Mesenchymal stem cell (in vitro differentiated cells and primary cell): ENCODE measurements around the gene TPM1.

ENCODE experiments used
- DNase-seq: peaks from one replicate; pipeline ENCODE4 v3.0.0-alpha.2; 2013
- H2AFZ ChIP-seq: one replicate; pipeline ENCODE4 v1.6.1; 2013; ENCODE audit warnings: low read depth, mild to moderate bottlenecking, control low read depth, inconsistent platforms, low read length, moderate library complexity
- H2AK5ac ChIP-seq: 2 replicates; pipeline ENCODE4 v1.6.1; 2013; ENCODE audit warnings: low read length, moderate library complexity, mild to moderate bottlenecking, inconsistent platforms; ENCODE audit not compliant: severe bottlenecking
- H2BK120ac ChIP-seq: one replicate; pipeline ENCODE4 v1.6.1; 2013; ENCODE audit warnings: low read depth, mild to moderate bottlenecking, inconsistent platforms, low read length, moderate library complexity
- H2BK12ac ChIP-seq, 2 experiments: one replicate each; pipeline ENCODE4 v1.6.1; 2013; ENCODE audit warnings: inconsistent platforms in 2 of 2, low read length in 2 of 2, mild to moderate bottlenecking in 2 of 2, moderate library complexity in 2 of 2, control low read depth in 1 of 2
- H2BK15ac ChIP-seq: one replicate; pipeline ENCODE4 v1.6.1; 2013; ENCODE audit warnings: mild to moderate bottlenecking, low read depth, inconsistent platforms; ENCODE audit not compliant: poor library complexity, severe bottlenecking
- H2BK5ac ChIP-seq: 2 replicates; pipeline ENCODE4 v1.6.1; 2013; ENCODE audit warnings: low read depth, mild to moderate bottlenecking, low read length, control low read depth, inconsistent platforms; ENCODE audit not compliant: poor library complexity, severe bottlenecking
- H3K14ac ChIP-seq, 2 experiments: one replicate each; pipeline ENCODE4 v1.6.1; 2013; ENCODE audit warnings: inconsistent platforms in 2 of 2, low read length in 2 of 2, control low read depth in 1 of 2, mild to moderate bottlenecking in 1 of 2, moderate library complexity in 1 of 2
- H3K18ac ChIP-seq, 2 experiments: one replicate each; pipeline ENCODE4 v1.6.1; 2013; ENCODE audit warnings: inconsistent platforms in 2 of 2, low read length in 2 of 2, control low read depth in 1 of 2, low read depth in 1 of 2, mild to moderate bottlenecking in 1 of 2
- H3K23ac ChIP-seq, 2 experiments: one replicate each; pipeline ENCODE4 v1.6.1; 2013; ENCODE audit warnings: inconsistent platforms in 2 of 2, low read length in 2 of 2, mild to moderate bottlenecking in 2 of 2, moderate library complexity in 2 of 2, control low read depth in 1 of 2
- H3K27ac ChIP-seq: 2 replicates; pipeline ENCODE4 v1.5.1; 2013; ENCODE audit warnings: mild to moderate bottlenecking, moderate library complexity, low read length, control low read depth, inconsistent platforms; ENCODE audit not compliant: poor library complexity, severe bottlenecking
- H3K27me3 ChIP-seq, 2 experiments: 2 replicates each; pipeline versions ENCODE4 v1.6.1 to v1.7.0; 2013; ENCODE audit warnings: low read length in 2 of 2, mild to moderate bottlenecking in 2 of 2, moderate library complexity in 2 of 2, control low read depth in 1 of 2, inconsistent platforms in 1 of 2; ENCODE audit not compliant: control insufficient read depth in 1 of 2, insufficient read depth in 1 of 2
- H3K36me3 ChIP-seq, 2 experiments: 2 replicates each; pipeline versions ENCODE4 v1.6.1 to v1.7.0; 2013; ENCODE audit warnings: low read length in 2 of 2, control low read depth in 1 of 2, inconsistent platforms in 1 of 2, low read depth in 1 of 2, mild to moderate bottlenecking in 1 of 2; ENCODE audit not compliant: insufficient read depth in 2 of 2, control insufficient read depth in 1 of 2
- H3K4ac ChIP-seq, 2 experiments: one replicate each; pipeline ENCODE4 v1.6.1; 2013; ENCODE audit warnings: inconsistent platforms in 2 of 2, low read length in 2 of 2, mild to moderate bottlenecking in 2 of 2, moderate library complexity in 2 of 2, control low read depth in 1 of 2, low read depth in 1 of 2
- H3K4me1 ChIP-seq: 2 replicates; pipeline ENCODE4 v1.6.1; 2013; ENCODE audit warnings: low read depth, low read length, control low read depth; ENCODE audit not compliant: control insufficient read depth, insufficient read depth
- H3K4me2 ChIP-seq: 2 replicates; pipeline ENCODE4 v1.6.1; 2013; ENCODE audit warnings: low read length, mild to moderate bottlenecking, inconsistent platforms; ENCODE audit not compliant: poor library complexity, severe bottlenecking
- H3K4me3 ChIP-seq, 2 experiments: 2 replicates each; pipeline versions ENCODE4 v1.5.1 to v1.7.0; 2013; ENCODE audit warnings: low read length in 2 of 2, mild to moderate bottlenecking in 2 of 2, control low read depth in 1 of 2, low read depth in 1 of 2; ENCODE audit not compliant: insufficient read depth in 1 of 2
- H3K79me1 ChIP-seq: replicated peaks from 2 replicates; pipeline ENCODE4 v1.6.1; 2013; ENCODE audit warnings: mild to moderate bottlenecking, control low read depth, low read length, inconsistent platforms; ENCODE audit not compliant: poor library complexity, severe bottlenecking
- H3K9ac ChIP-seq: 2 replicates; pipeline ENCODE4 v1.7.0; 2013; ENCODE audit warnings: mild to moderate bottlenecking, low read length, moderate library complexity
- H3K9me3 ChIP-seq: 2 replicates; pipeline ENCODE4 v1.7.0; 2013; ENCODE audit warnings: mild to moderate bottlenecking, low read length; ENCODE audit not compliant: control insufficient read depth
- H4K8ac ChIP-seq: one replicate; pipeline ENCODE4 v1.6.1; 2013; ENCODE audit warnings: inconsistent platforms, mild to moderate bottlenecking, low read length, moderate library complexity
- H4K91ac ChIP-seq: one replicate; pipeline ENCODE4 v1.6.1; 2013; ENCODE audit warnings: mild to moderate bottlenecking, low read length, inconsistent platforms
- WGBS: methylation state at CpG from one replicate; pipeline ENCODE4 v1.1.7; 2013; ENCODE audit warnings: mixed read lengths; 5-methylcytosine and 5-hydroxymethylcytosine counted together

TPM1 gene

DNA sequence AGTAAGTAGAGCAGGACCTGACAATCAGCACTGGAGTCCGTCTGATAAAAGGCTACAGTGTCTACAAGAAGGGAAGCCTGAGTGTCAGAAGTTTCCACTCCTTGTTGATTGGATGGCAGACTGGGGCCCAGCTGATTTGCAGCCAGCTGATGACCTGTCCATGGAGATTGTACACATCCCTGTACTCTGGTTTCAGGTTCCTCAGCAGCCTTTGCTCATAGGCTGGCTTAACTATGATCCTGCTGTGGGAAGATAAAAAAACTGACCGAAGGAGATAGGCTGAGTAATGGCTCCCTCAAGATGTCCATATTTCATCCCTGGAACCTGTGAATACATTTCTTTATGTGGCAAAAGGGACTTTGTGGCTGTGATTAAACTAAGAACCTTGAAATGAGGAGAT, 67.4 kb downstream of the TPM1 start:
- H2BK15ac ChIP-seq = no peak overlapping the region
- peak overlapping the region; percentile 25 for H2AK5ac ChIP-seq

DNA sequence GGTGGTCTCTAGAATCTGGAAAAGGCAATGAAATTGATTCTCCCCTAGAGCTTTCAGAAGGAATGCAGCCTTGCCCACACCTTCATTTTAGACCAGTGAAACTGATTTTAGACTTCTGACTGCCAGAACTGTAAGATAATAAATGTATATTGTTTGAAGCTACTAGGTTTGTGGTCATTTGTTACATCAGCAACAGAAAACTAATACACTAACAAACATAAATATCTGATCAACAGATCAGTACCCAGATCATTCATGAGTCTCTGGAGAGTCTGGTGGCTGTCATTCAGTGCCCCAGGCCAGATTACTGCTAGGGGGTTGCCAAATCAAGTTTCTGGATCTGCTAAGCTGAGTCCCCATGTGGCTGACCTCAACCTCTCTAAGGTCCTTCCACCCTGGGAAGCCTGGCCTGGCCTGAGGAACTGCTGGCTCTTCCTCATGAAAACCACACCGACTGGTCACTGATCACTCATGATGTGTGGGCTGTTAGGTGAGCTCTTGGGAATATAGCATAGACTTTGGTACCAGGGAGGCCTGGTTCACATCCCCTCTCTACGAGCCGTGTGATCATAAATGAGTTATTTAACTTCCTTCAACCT, 68.0 kb downstream of the TPM1 start:
- Histone ChIP-seq H4K8ac (no peak overlapping the region), H3K79me1 (no peaks in the 10 kb centered on the region), H3K36me3 (no peaks in the 10 kb centered on the region), H3K18ac (no peak overlapping the region), H2BK15ac (no peak overlapping the region), H3K27ac (no peak overlapping the region), H3K4me1 (peaks cover 18% of the 10 kb centered on the region), H3K4ac (no peak overlapping the region), H3K9me3 (no peaks in the 10 kb centered on the region), H2BK5ac (no peak overlapping the region), H3K9ac (no peak overlapping the region), H4K91ac (no peak overlapping the region), H2AK5ac (peak overlapping the region; percentile 41), H3K4me2 (no peak overlapping the region), H2AFZ (no peak overlapping the region), H2BK120ac (no peak overlapping the region), H3K27me3 (no peaks in the 10 kb centered on the region), H3K14ac (peak overlapping the region in 1 of 2 experiments; percentile 46), H3K4me3 (no peak overlapping the region), H2BK12ac (no peak overlapping the region), H3K23ac (no peak overlapping the region)
- 100% methylated on average over 3 of the region's 3 CpGs for WGBS
- no peak for DNase-seq

More for the DNA sequence above, 67.4 kb downstream of the TPM1 start:
- Histone ChIP-seq H4K91ac (no peak overlapping the region), H3K27me3 (no peaks in the 10 kb centered on the region), H2BK12ac (no peak overlapping the region), H3K4me3 (no peak overlapping the region), H3K4ac (no peak overlapping the region), H3K9me3 (no peaks in the 10 kb centered on the region), H3K18ac (peak overlapping the region; percentile 10 to 59), H4K8ac (no peak overlapping the region), H3K4me2 (no peak overlapping the region), H3K36me3 (no peaks in the 10 kb centered on the region), H3K27ac (no peak overlapping the region), H3K14ac (no peak overlapping the region), H3K79me1 (no peaks in the 10 kb centered on the region), H3K4me1 (peaks cover 18% of the 10 kb centered on the region), H3K9ac (no peak overlapping the region), H2BK120ac (no peak overlapping the region), H3K23ac (no peak overlapping the region), H2AFZ (no peak overlapping the region), H2BK5ac (no peak overlapping the region)
- WGBS = 84% methylated on average over 2 of the region's 2 CpGs
- no peak for DNase-seq

DNA sequence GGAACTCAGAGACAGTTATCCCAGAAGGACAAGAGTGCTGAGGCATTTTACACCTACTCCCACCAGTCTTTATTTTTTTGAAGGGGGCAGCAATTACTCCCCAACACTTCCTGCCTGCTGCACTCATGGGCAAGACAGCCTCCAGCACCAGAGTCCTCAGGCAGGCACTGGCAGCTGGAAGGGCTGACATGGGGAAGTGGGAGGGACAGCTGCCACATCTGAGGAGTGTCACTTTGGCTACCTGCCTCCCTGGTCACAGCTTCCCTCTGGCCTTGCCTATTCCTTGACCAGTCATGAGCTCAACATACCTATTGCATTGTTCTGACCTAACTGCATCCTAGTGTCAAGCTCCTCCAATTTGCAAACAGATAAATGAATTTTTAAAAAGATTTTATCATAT, 68.9 kb downstream of the TPM1 start:
- Histone ChIP-seq H2BK15ac (no peak overlapping the region), H2AFZ (no peak overlapping the region), H2BK12ac (peak overlapping the region; percentile 5 to 29), H3K23ac (no peak overlapping the region), H2BK120ac (no peak overlapping the region), H4K91ac (no peak overlapping the region), H3K27me3 (no peaks in the 10 kb centered on the region), H3K9me3 (no peaks in the 10 kb centered on the region), H3K79me1 (no peaks in the 10 kb centered on the region), H3K4me1 (peaks cover 18% of the 10 kb centered on the region), H3K4me3 (no peak overlapping the region), H2BK5ac (no peak overlapping the region), H4K8ac (no peak overlapping the region), H3K4me2 (no peak overlapping the region), H3K14ac (no peak overlapping the region), H3K27ac (no peak overlapping the region), H3K9ac (no peak overlapping the region), H3K18ac (no peak overlapping the region), H3K4ac (no peak overlapping the region), H3K36me3 (no peaks in the 10 kb centered on the region), H2AK5ac (peak overlapping the region; percentile 43)
- DNase-seq = no peak

DNA sequence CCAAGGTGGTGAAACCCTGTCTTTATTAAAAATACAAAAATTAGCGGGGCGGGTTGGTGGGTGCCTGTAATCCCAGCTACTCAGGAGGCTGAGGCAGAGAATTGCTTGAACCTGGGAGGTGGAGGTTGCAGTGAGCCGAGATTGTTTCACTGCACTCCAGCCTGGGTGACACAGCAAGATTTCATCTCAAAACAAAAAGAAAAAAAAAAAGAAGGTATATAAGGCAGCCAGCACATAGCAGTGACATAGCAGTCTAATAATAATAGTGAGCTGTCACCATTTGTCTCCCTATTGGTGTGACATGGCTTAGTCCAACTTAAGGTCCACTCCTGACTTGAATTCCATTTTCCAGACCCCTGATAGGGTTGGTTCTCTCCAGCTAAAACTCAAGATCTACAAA, 70.3 kb downstream of the TPM1 start:
- H3K4me1 ChIP-seq = peaks cover 15% of the 10 kb centered on the region
- no peak overlapping the region for H4K8ac ChIP-seq
- no peak overlapping the region for H2BK120ac ChIP-seq
- no peak overlapping the region for H2BK15ac ChIP-seq
- no peak overlapping the region for H3K9ac ChIP-seq
- H3K14ac ChIP-seq = no peak overlapping the region
- no peak overlapping the region for H3K18ac ChIP-seq
- no peak overlapping the region for H3K4me2 ChIP-seq
- WGBS = 100% methylated on average over 2 of the region's 3 CpGs
- H2AFZ ChIP-seq = no peak overlapping the region
- H3K4ac ChIP-seq = no peak overlapping the region
- H3K23ac ChIP-seq = no peak overlapping the region
- H3K4me3 ChIP-seq = no peak overlapping the region
- no peak overlapping the region for H4K91ac ChIP-seq
- no peak overlapping the region for H2BK12ac ChIP-seq
- H3K27ac ChIP-seq = no peak overlapping the region
- no peaks in the 10 kb centered on the region for H3K79me1 ChIP-seq
- no peaks in the 10 kb centered on the region for H3K36me3 ChIP-seq
- H3K9me3 ChIP-seq = no peaks in the 10 kb centered on the region
- no peak for DNase-seq
- no peak overlapping the region for H2AK5ac ChIP-seq
- H2BK5ac ChIP-seq = no peak overlapping the region
- H3K27me3 ChIP-seq = no peaks in the 10 kb centered on the region
